ENCODE results near the gene SAMHD1.
"Not testable (repeated sequence)": the region's sequence is repeated elsewhere in the genome, so short reads cannot be mapped to it uniquely, and the experiment has no call there.

The SAMHD1 gene

DNA sequence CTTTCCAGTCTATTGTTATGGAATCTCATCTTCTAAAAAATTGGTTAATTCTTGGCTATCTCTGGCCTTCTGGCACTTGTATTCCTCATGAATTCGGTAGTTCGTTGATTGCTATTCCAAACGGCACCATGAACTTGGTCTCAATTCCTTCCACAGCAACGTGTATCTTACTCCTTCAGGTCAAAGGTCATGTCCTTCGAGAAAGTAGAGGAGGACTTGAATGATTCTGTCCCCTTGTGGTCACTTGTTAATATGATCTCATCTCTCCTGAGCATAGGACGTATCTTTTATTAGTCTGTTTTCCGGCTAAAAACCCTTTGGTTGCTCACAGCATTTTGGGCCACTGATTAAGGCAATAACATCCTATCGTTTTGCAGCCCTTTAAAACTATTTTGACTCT lies 66.2 kb downstream of the SAMHD1 start:
- Histone ChIP-seq H3K36me3 (ENCODE audit: control insufficient read depth in 2 of 2, insufficient read depth in 2 of 2, low read length in 2 of 2) (peaks cover 0 to 7% of the 10 kb centered on the region in 2 donors), H3K9me3 (ENCODE audit: control insufficient read depth in 2 of 2, low read length in 2 of 2) (no peaks in the 10 kb centered on the region), H3K9ac (ENCODE audit: low read length in 2 of 2) (no peak overlapping the region), H3K27ac (ENCODE audit: low read length) (no peak overlapping the region), H3K27me3 (ENCODE audit: control insufficient read depth in 1 of 2, insufficient read depth in 2 of 2, low read length in 2 of 2) (no peaks in the 10 kb centered on the region), H3K4me3 (ENCODE audit: low read length in 2 of 2) (no peak overlapping the region), H3K4me1 (ENCODE audit: control insufficient read depth, insufficient read depth, low read length) (peaks cover 10% of the 10 kb centered on the region)

DNA sequence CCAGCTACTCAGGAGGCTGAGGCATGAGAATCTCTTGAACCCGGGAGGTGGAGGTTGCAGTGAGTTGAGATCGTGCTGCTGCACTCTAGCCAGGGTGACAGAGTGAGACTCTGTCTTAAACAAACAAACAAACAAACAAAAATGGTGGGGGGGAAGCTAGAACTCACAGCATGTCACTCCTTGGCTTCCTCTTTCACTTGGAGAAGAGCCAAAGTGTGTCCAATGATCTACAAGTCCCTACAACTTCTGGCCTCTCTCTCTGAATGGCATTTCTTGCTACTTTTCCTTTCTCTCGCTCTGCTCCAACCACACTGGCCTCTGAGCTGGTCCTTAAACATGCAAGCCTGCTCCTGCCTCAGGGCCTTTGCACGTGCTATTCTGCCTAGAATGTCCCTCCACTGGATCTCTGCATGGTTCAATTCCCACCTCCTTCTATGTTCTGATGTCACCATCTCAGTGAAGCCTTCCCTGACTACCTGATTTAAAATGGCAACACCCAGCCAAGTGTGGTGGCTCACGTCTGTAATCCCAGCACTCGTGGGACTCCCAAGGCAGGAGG lies 67.5 kb downstream of the SAMHD1 start:
- no peak overlapping the region for H3K27ac ChIP-seq (ENCODE audit: low read length)
- no peaks in the 10 kb centered on the region for H3K36me3 ChIP-seq (ENCODE audit: control insufficient read depth in 2 of 2, insufficient read depth in 2 of 2, low read length in 2 of 2)
- no peak overlapping the region for H3K4me3 ChIP-seq (ENCODE audit: low read length in 2 of 2)
- peaks cover 10% of the 10 kb centered on the region for H3K4me1 ChIP-seq (ENCODE audit: control insufficient read depth, insufficient read depth, low read length)
- no peak overlapping the region for H3K9ac ChIP-seq (ENCODE audit: low read length in 2 of 2)
- no peaks in the 10 kb centered on the region for H3K27me3 ChIP-seq (ENCODE audit: control insufficient read depth in 1 of 2, insufficient read depth in 2 of 2, low read length in 2 of 2)
- H3K9me3 ChIP-seq (ENCODE audit: control insufficient read depth in 2 of 2, low read length in 2 of 2), result no peaks in the 10 kb centered on the region

GRCh38 chr20:36881888-36882287 lies 69.6 kb downstream of the SAMHD1 start:
- Histone ChIP-seq H3K27ac (ENCODE audit: low read length) (no peak overlapping the region), H3K9me3 (ENCODE audit: control insufficient read depth in 2 of 2, low read length in 2 of 2) (no peaks in the 10 kb centered on the region), H3K36me3 (ENCODE audit: control insufficient read depth in 2 of 2, insufficient read depth in 2 of 2, low read length in 2 of 2) (no peaks in the 10 kb centered on the region), H3K4me3 (ENCODE audit: low read length in 2 of 2) (no peak overlapping the region), H3K27me3 (ENCODE audit: control insufficient read depth in 1 of 2, insufficient read depth in 2 of 2, low read length in 2 of 2) (no peaks in the 10 kb centered on the region), H3K4me1 (ENCODE audit: control insufficient read depth, insufficient read depth, low read length) (peaks cover 3% of the 10 kb centered on the region), H3K9ac (ENCODE audit: low read length in 2 of 2) (no peak overlapping the region)

GRCh38 chr20:36881331-36881730 lies 70.2 kb downstream of the SAMHD1 start:
- Histone ChIP-seq H3K4me3 (ENCODE audit: low read length in 2 of 2) (no peak overlapping the region), H3K4me1 (ENCODE audit: control insufficient read depth, insufficient read depth, low read length) (no peaks in the 10 kb centered on the region), H3K27me3 (ENCODE audit: control insufficient read depth in 1 of 2, insufficient read depth in 2 of 2, low read length in 2 of 2) (no peaks in the 10 kb centered on the region), H3K9ac (ENCODE audit: low read length in 2 of 2) (no peak overlapping the region), H3K9me3 (ENCODE audit: control insufficient read depth in 2 of 2, low read length in 2 of 2) (no peaks in the 10 kb centered on the region), H3K27ac (ENCODE audit: low read length) (no peak overlapping the region), H3K36me3 (ENCODE audit: control insufficient read depth in 2 of 2, insufficient read depth in 2 of 2, low read length in 2 of 2) (no peaks in the 10 kb centered on the region)

DNA sequence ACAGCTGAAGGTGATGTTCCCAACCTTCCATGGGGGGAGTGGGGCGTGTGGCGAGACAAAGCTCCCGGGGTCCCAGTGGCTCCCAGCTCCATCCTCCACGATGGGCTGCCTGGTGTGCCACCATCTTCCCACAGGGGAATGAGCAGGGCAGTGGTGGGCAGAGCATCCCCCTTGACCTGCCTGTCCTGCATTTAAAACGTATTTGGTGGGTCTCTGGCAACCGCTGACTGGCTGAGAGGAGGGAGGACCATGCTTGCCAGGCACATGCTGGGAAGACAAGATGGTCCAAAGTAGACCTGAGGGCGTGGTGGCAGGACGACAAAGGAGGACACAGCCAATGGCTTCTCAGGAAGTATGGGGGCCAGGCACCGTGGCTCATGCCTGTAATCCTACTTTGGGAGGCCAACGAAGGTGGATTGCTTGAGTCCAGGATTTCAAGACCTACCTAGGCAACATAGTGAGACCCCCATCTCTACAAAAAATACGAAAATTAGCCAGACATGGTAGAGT lies 70.7 kb downstream of the SAMHD1 start:
- Histone ChIP-seq H3K9me3 (ENCODE audit: control insufficient read depth in 2 of 2, low read length in 2 of 2) (no peaks in the 10 kb centered on the region), H3K27ac (ENCODE audit: low read length) (no peak overlapping the region), H3K36me3 (ENCODE audit: control insufficient read depth in 2 of 2, insufficient read depth in 2 of 2, low read length in 2 of 2) (no peaks in the 10 kb centered on the region), H3K4me1 (ENCODE audit: control insufficient read depth, insufficient read depth, low read length) (no peaks in the 10 kb centered on the region), H3K27me3 (ENCODE audit: control insufficient read depth in 1 of 2, insufficient read depth in 2 of 2, low read length in 2 of 2) (no peaks in the 10 kb centered on the region), H3K4me3 (ENCODE audit: low read length in 2 of 2) (no peak overlapping the region), H3K9ac (ENCODE audit: low read length in 2 of 2) (no peak overlapping the region)

DNA sequence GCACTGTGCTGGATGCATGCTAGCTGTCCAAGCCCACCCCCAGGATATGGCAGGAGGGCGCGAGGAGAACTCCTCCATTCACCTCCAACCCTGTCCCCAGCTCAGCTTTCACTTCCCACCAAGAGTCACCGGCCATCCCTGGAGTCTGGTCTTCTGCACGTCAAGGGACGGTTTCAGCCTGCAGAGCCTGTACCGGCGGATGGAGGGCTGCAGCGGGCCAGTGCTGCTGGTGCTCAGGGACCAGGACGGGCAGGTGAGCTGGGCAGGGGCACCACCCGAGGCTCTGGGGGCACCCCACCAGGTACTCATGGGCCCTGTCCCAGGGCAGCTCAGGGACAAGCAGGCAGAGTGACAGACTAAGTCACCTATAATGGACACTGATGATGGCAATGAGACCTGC lies 72.6 kb downstream of the SAMHD1 start:
- H3K36me3 ChIP-seq (ENCODE audit: control insufficient read depth in 2 of 2, insufficient read depth in 2 of 2, low read length in 2 of 2), result no peaks in the 10 kb centered on the region
- no peak overlapping the region for H3K4me3 ChIP-seq (ENCODE audit: low read length in 2 of 2)
- no peaks in the 10 kb centered on the region for H3K9me3 ChIP-seq (ENCODE audit: control insufficient read depth in 2 of 2, low read length in 2 of 2)
- no peaks in the 10 kb centered on the region for H3K27me3 ChIP-seq (ENCODE audit: control insufficient read depth in 1 of 2, insufficient read depth in 2 of 2, low read length in 2 of 2)
- H3K9ac ChIP-seq (ENCODE audit: low read length in 2 of 2), result no peak overlapping the region
- no peaks in the 10 kb centered on the region for H3K4me1 ChIP-seq (ENCODE audit: control insufficient read depth, insufficient read depth, low read length)
- H3K27ac ChIP-seq (ENCODE audit: low read length), result no peak overlapping the region

- Histone ChIP-seq H3K27ac (ENCODE audit: low read length) (no peak overlapping the region), H3K9me3 (ENCODE audit: control insufficient read depth in 2 of 2, low read length in 2 of 2) (no peaks in the 10 kb centered on the region), H3K4me1 (ENCODE audit: control insufficient read depth, insufficient read depth, low read length) (no peaks in the 10 kb centered on the region), H3K9ac (ENCODE audit: low read length in 2 of 2) (no peak overlapping the region), H3K36me3 (ENCODE audit: control insufficient read depth in 2 of 2, insufficient read depth in 2 of 2, low read length in 2 of 2) (no peaks in the 10 kb centered on the region), H3K4me3 (ENCODE audit: low read length in 2 of 2) (no peak overlapping the region), H3K27me3 (ENCODE audit: control insufficient read depth in 1 of 2, insufficient read depth in 2 of 2, low read length in 2 of 2) (no peaks in the 10 kb centered on the region)
These were observed 75.1 kb downstream of the SAMHD1 start for GRCh38 chr20:36876473-36876833.

DNA sequence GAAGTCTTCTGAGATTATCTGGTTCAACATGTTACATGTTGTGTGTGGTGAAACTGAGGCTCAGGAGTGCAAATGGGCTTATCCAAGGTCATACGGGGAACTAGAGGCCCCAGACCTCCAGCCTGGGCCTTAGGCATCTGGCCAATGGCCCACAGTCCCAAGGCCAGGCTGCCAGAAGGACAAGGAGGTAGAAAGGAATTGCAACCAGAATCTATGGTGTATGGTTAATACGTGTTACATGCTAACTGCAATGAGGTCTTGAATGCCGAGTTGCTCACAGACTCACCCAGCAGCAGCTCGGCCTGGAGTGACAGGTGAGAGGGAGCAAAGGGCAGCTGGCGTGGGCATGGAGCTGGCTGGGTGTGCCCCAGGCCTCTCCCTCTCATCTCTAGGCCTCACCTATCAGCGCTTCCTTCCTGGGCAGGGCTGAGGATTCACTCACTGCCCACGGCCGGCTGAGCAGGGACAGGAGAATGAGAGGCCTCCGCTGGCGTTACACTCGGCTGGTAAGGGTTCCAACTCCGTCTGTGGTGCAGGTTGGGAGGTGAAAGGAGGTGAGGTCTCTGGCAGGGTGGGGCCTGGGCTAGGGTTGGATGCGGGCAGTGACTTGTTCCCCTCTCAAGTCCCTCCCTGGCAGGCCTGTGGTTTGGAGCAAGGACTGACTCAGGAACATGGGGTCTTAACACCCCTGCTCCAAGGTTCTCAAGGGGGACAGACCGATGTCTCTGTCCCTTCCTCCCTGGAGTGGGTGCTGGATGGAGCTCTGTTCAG lies 75.6 kb downstream of the SAMHD1 start, which contains the start of gene TLDC2:
TLDC2 (plus strand) TSS at position 437 of the 771 bp plus-strand sequence; CDS start at position 474, 37 bp downstream.
- no peak within 1 kb of the TSS for H3K9ac ChIP-seq (ENCODE audit: low read length in 2 of 2)
- no peaks in the 10 kb centered on the region for H3K4me1 ChIP-seq (ENCODE audit: control insufficient read depth, insufficient read depth, low read length)
- H3K36me3 ChIP-seq (ENCODE audit: control insufficient read depth in 2 of 2, insufficient read depth in 2 of 2, low read length in 2 of 2), result no peaks in the 10 kb centered on the region
- H3K27me3 ChIP-seq (ENCODE audit: control insufficient read depth in 1 of 2, insufficient read depth in 2 of 2, low read length in 2 of 2), result no peaks in the 10 kb centered on the region
- H3K4me3 ChIP-seq (ENCODE audit: low read length in 2 of 2), result no peak within 1 kb of the TSS
- H3K9me3 ChIP-seq (ENCODE audit: control insufficient read depth in 2 of 2, low read length in 2 of 2), result no peaks in the 10 kb centered on the region
- H3K27ac ChIP-seq (ENCODE audit: low read length), result no peak within 1 kb of the TSS

GRCh38 chr20:36875093-36875492 lies 76.4 kb downstream of the SAMHD1 start:
- H3K9me3 ChIP-seq (ENCODE audit: control insufficient read depth in 2 of 2, low read length in 2 of 2); H3K9ac ChIP-seq (ENCODE audit: low read length in 2 of 2); H3K27me3 ChIP-seq (ENCODE audit: control insufficient read depth in 1 of 2, insufficient read depth in 2 of 2, low read length in 2 of 2); H3K27ac ChIP-seq (ENCODE audit: low read length); H3K4me1 ChIP-seq (ENCODE audit: control insufficient read depth, insufficient read depth, low read length); H3K4me3 ChIP-seq (ENCODE audit: low read length in 2 of 2); H3K36me3 ChIP-seq (ENCODE audit: control insufficient read depth in 2 of 2, insufficient read depth in 2 of 2, low read length in 2 of 2): not testable (repeated sequence)

GRCh38 chr20:36873498-36874189 lies 77.9 kb downstream of the SAMHD1 start:
- H3K27me3 ChIP-seq (ENCODE audit: control insufficient read depth in 1 of 2, insufficient read depth in 2 of 2, low read length in 2 of 2), result no peaks in the 10 kb centered on the region
- H3K36me3 ChIP-seq (ENCODE audit: control insufficient read depth in 2 of 2, insufficient read depth in 2 of 2, low read length in 2 of 2), result no peaks in the 10 kb centered on the region
- no peaks in the 10 kb centered on the region for H3K9me3 ChIP-seq (ENCODE audit: control insufficient read depth in 2 of 2, low read length in 2 of 2)
- H3K4me1 ChIP-seq (ENCODE audit: control insufficient read depth, insufficient read depth, low read length), result no peaks in the 10 kb centered on the region
- no peak overlapping the region for H3K9ac ChIP-seq (ENCODE audit: low read length in 2 of 2)
- no peak overlapping the region for H3K27ac ChIP-seq (ENCODE audit: low read length)
- H3K4me3 ChIP-seq (ENCODE audit: low read length in 2 of 2), result no peak overlapping the region

DNA sequence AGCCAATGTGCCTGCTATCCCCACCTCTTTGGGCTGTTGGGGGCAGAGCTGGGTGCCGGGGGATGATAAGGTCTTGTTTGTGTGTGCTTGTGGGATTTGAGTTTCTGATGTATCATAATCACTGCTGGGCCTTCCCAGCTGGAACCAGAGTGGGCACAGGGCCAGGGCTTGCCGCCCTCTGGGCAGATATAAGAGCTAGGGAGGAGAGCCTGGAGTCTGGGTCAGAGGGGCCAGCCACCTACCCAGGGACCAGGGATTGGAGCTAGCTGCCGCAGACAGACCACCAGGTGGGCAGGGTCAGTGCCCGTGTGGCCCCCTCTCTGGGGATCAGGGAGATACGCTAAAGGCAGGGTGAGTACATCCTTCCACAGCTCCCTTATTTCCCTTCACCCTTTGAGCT lies 78.7 kb downstream of the SAMHD1 start:
- Histone ChIP-seq H3K9me3 (ENCODE audit: control insufficient read depth in 2 of 2, low read length in 2 of 2) (no peaks in the 10 kb centered on the region), H3K27me3 (ENCODE audit: control insufficient read depth in 1 of 2, insufficient read depth in 2 of 2, low read length in 2 of 2) (no peaks in the 10 kb centered on the region), H3K4me1 (ENCODE audit: control insufficient read depth, insufficient read depth, low read length) (no peaks in the 10 kb centered on the region), H3K27ac (ENCODE audit: low read length) (no peak overlapping the region), H3K4me3 (ENCODE audit: low read length in 2 of 2) (no peak overlapping the region), H3K36me3 (ENCODE audit: control insufficient read depth in 2 of 2, insufficient read depth in 2 of 2, low read length in 2 of 2) (no peaks in the 10 kb centered on the region), H3K9ac (ENCODE audit: low read length in 2 of 2) (no peak overlapping the region)
